DOHH2 (cell line): ENCODE data around the gene PRMT1.

Experiments
- EZH2phosphoT487 ChIP-seq: fragments of 200-600 bp; sonication (generic); IDR thresholded peaks from 2 replicates; pipeline ENCODE4 v1.6.1; 2017; ENCODE audit warnings: borderline replicate concordance, mild to moderate bottlenecking, antibody characterized with exemption, low read length, moderate library complexity, mixed read lengths
- TF ChIP-seq, protein P1 (sequence below): fragments of 200-600 bp; sonication (generic); IDR thresholded peaks from one replicate; pipeline ENCODE4 v1.5.1; 2014; ENCODE audit warnings: antibody characterized with exemption, mild to moderate bottlenecking, low read depth, low read length; ENCODE audit not compliant: poor library complexity, severe bottlenecking

DNA sequence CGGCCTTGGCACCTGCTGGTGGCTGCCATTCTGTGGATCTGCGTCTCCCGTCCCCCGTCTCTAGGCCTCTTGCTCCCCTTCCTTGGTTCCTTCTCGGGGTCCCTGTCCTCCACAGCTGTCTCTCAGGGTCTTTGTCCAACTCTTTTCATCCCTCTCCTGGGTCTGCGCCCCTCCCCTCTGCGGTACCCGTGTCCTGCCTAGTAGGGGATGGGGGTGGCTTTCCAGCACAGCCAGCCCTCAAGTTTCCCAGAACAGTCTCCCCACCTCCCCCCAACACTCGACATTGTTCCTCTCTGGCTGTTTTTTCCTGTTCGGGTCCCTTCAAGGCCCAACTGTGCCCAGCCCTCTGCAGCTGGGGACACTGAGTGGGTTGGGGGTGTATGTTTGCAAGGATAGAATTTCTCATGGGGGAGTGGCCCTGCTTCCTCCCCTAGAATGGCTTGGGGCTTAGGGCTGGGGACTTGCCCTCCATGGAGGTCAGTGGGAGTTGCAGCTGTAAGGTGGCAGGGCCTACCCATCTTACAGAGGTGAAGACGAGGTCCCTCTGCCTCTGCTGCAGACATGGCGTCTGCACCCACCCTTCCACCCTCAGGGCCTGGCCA, 11.6 kb downstream of the PRMT1 start:
- TF ChIP-seq, protein P1, sequence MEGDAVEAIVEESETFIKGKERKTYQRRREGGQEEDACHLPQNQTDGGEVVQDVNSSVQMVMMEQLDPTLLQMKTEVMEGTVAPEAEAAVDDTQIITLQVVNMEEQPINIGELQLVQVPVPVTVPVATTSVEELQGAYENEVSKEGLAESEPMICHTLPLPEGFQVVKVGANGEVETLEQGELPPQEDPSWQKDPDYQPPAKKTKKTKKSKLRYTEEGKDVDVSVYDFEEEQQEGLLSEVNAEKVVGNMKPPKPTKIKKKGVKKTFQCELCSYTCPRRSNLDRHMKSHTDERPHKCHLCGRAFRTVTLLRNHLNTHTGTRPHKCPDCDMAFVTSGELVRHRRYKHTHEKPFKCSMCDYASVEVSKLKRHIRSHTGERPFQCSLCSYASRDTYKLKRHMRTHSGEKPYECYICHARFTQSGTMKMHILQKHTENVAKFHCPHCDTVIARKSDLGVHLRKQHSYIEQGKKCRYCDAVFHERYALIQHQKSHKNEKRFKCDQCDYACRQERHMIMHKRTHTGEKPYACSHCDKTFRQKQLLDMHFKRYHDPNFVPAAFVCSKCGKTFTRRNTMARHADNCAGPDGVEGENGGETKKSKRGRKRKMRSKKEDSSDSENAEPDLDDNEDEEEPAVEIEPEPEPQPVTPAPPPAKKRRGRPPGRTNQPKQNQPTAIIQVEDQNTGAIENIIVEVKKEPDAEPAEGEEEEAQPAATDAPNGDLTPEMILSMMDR: no peak
- no peak for TF ChIP-seq EZH2phosphoT487
